GM04503 (cell line): ENCODE data around the gene COL18A1.
"Not testable (repeated sequence)": the region's sequence is repeated elsewhere in the genome, so short reads cannot be mapped to it uniquely, and the experiment has no call there.

ENCODE experiments used
- DNase-seq: peaks from one replicate; pipeline ENCODE4 v3.0.0-alpha.2; 2012; ENCODE audit warnings: low read depth

The COL18A1 gene

GRCh38 chr21:45522381-45522780, 117.4 kb downstream of the COL18A1 start:
- no peak for DNase-seq

GRCh38 chr21:45522986-45523385, 118.0 kb downstream of the COL18A1 start:
- DNase-seq = no peak

- DNase-seq = no peak
These were observed 118.6 kb downstream of the COL18A1 start for GRCh38 chr21:45523411-45524101.

DNA sequence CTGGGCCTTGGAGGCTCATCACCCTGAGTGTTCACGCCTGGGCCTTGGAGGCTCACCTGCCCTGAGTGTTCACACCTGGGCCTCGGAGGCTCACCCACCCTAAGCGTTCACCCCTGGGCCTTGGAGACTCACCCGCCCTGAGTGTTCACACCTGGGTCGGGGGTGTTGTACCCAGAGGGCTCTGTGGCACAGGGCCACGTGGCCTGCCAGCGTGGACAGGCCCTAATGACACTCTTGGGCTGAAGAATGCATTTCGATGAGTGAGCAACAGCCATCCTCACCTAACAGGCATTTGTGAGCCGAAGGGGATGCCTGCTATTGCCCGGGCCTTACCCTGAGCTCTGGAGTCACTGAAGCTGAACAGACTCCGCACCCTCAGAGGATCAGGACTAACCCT, 119.8 kb downstream of the COL18A1 start:
- no peak for DNase-seq

DNA sequence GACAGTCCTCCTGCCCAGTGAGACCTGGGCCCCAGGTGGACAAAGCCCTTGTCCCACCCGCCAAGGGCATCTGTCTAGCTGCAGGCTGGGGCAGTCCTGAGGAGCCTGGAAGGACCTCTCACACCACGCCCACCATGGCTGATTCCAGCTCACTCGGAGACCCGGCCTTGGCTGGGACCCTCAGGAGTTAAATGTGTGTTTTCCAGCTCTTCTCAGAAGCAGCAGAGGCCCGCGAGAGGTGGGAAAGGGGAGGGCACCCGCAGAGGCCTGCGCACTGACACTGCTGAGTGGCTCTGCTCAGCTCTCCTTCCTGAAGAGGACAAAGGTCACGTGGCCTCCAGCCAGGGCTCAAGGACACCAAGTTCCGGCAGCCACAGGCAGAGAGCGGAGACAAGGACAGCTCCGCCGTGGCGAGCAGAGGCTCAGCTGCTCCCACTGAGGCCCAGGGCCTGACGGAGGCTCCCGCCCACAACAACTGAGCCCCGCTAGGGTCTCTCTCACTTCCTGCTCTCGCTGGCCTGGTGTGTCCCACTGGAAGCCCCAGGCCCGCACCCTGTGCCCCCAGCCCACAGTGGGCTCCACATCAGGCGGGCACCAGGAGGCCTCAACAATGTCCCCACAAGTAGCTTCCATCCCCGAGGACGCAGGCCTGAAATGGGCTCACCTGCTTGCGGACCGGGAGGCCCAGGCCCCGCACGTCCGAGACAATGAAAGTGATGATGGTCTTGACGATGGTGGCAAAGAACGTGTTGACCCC, 120.4 kb downstream of the COL18A1 start:
- no peak for DNase-seq

GRCh38 chr21:45525910-45526306, 120.9 kb downstream of the COL18A1 start:
- DNase-seq = no peak

DNA sequence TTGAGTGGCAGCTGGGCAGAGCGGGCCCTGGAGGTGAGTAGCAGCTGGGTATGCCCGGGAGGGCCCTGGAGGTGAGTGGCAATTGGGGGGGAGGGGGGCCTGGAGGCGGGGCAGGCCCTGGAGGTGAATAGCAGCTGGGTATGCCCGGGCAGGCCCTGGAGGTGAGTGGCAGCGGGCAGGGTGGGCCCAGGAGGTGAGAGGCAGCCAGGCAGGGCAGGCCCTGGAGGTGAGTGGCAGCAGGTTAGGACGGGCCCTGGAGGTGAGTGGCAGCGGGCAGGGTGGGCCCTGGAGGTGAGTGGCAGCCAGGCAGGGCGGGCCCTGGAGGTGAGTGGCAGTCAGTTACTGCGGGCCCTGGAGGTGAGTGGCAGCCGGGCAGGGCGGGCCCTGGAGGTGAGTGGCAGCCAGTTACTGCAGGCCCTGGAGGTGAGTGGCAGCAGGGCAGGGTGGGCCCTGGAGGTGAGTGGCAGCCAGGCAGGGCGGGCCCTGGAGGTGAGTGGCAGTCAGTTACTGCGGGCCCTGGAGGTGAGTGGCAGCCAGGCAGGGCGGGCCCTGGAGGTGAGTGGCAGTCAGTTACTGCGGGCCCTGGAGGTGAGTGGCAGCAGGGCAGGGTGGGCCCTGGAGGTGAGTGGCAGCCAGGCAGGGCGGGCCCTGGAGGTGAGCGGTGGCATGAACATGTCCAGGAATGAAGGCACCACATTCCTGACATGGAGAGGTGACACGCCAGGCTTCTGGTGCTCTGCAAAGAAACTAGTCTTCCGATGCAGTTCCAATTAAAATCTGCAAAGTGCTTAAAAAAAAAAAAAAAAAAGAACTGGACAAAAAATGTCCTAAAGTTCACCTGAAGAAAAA, 122.4 kb downstream of the COL18A1 start:
- not testable (repeated sequence) for DNase-seq

- no peak for DNase-seq
These were observed 123.2 kb downstream of the COL18A1 start for GRCh38 chr21:45528028-45528705.

DNA sequence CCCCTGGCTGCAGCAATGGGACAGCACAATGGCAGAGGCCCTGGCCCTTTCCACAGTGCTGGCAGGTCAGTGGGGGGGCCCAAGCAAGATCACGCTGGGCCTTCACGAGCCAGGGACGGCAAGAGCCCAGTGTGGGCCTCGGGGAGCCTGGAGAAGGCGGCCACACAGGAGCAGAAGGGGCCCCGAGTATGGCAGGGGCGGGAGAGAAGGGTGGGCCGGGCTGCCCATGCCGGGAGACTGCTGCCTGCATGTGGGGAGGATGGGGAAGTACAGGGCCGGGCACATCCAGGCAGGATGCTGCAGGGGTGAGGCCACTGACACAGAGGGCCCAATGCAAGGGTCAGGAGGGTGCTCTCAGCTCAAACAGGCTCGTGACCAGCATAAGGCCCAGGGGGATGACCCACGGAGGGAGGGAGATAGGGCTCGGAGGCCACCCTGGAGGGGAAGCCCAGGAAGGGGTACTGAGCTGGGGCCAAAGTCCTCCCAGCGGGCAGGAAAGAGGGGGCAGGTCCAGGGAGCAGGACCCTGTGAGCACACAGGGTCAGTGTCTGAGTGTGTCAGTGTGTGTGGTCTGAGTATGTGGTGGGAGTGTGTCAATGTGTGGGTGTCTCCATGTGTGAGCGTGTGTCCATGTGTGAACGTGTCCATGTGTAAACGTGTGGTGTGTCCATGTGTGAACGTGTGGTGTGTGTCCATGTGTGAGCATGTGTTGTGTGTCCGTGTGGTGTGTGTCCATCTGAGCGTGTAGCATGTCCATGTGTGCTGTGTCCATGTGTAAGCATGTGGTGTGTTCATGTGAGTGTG, 124.2 kb downstream of the COL18A1 start:
- DNase-seq = no peak

GRCh38 chr21:45529785-45530422, 124.9 kb downstream of the COL18A1 start:
- no peak for DNase-seq

- DNase-seq = no peak
These were observed 125.6 kb downstream of the COL18A1 start for GRCh38 chr21:45530423-45531113.

- DNase-seq = not testable (repeated sequence)
These were observed 126.1 kb downstream of the COL18A1 start for GRCh38 chr21:45531114-45531392.

- DNase-seq = no peak
These were observed 126.6 kb downstream of the COL18A1 start for GRCh38 chr21:45531393-45532215.

DNA sequence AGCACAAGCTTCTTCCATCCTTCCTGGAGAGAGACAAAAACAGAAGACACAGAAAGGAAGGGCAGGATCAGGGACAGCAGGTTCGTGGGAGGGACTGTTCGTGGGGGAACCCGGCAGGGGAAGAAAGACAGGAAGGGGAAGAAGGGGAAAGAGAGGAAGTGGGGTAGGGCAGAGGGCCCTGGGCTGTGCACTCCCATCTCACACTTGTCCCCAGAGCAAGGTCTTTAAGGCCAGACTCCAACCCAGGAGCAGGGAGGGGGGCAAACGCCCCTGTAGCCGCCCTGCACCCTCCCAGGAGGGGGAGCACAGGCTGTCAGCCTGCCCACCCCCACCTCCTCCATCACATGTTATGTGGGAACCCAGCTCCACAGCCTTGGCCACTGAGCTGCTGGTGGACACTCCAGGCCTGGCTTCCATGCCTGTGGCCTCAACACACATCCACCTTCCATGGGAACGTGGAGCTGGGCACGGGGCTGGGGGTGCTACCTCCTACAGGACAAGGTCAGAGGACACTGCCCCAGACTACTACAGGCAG, 127.9 kb downstream of the COL18A1 start:
- no peak for DNase-seq

DNA sequence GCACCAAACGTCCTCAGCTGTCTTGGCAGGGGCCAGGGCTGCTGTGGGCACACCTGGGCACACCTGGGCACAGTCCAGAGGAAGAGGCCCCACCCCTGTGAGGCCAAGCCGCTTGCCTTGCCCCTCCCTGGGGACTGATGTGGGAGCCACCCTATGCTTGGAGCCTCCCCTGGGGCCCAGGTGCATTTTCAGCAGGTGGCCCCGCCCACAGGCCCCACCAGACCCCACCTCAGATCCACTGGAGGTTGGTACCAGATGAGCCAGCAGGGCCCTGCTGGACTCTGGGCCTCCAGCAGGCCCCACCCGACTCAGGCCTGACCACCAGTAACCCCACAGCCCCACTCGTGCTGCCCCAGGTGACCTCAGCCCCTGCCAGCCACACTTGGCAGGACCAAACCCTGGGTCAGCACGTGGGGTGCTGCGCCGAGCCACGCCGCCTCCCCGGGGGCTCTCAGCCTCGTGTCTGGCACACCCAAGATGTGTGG, 128.4 kb downstream of the COL18A1 start:
- DNase-seq = no peak

- no peak for DNase-seq
These were observed 129.1 kb downstream of the COL18A1 start for GRCh38 chr21:45533846-45534635.

- DNase-seq = no peak
These were observed 129.8 kb downstream of the COL18A1 start for GRCh38 chr21:45534636-45535331.
